Measurements from ENCODE around the gene KIRREL3. TPM values are rescaled to one million over a fixed set of nuclear protein-coding genes. Genes with fewer than 3 reads are reported as not detected.

The KIRREL3 gene
- total and polyA plus RNA-seq, 2 donors (not counting 3 experiments of a cell fraction or from before 2014, with no cell fraction given) = not detected

- TF ChIP-seq POLR2A (IDR thresholded peaks at IDR 0.05; ENCODE audit: low read depth, low read length) (no peak), MAX (IDR thresholded peaks at IDR 0.05; ENCODE audit: insufficient read depth, insufficient read length) (no peak), EZH2 (IDR thresholded peaks at IDR 0.05; ENCODE audit: borderline replicate concordance, low read depth, low read length, severe bottlenecking) (no peak), CTCF (IDR thresholded peaks at IDR 0.05; ENCODE audit: extremely low read depth in 1 of 2, insufficient read depth in 1 of 2, low read depth in 1 of 2, low read length in 2 of 2) (no peak), FOS (IDR thresholded peaks at IDR 0.05; ENCODE audit: borderline replicate concordance, insufficient read depth, low read length) (no peak), JUN (IDR thresholded peaks at IDR 0.05; ENCODE audit: borderline replicate concordance, insufficient read depth, insufficient read length, low read depth) (no peak), POLR2AphosphoS5 (IDR thresholded peaks at IDR 0.05; ENCODE audit: insufficient read depth, low read depth, low read length) (no peak), GATA2 (IDR thresholded peaks at IDR 0.05; ENCODE audit: insufficient read depth, insufficient read length, low read depth, low read length) (no peak), MYC (IDR thresholded peaks at IDR 0.05; ENCODE audit: low read depth, low read length) (no peak)
- POLR2A ChIA-PET = no interaction called here
- no peaks in the 10 kb centered on the region for H3K79me2 ChIP-seq (ENCODE audit: control insufficient read depth, insufficient read depth, low read length)
- dilution Hi-C loops (cut with MboI; ENCODE audit: extremely low pct_ligation_motif_present, low sequenced_read_pairs) = no loop called here
- no peak overlapping the region for H3K4me2 ChIP-seq (ENCODE audit: insufficient read depth, low read length)
- DNase-seq (ENCODE audit: low read depth, low spot score) (no peak), FAIRE-seq (no peak)
- H3K4me1 ChIP-seq (ENCODE audit: control insufficient read depth, extremely low read depth, insufficient read depth, low read length) = no peaks in the 10 kb centered on the region
- no peak overlapping the region for H3K27ac ChIP-seq (ENCODE audit: insufficient read depth, low read depth, low read length)
- no peaks in the 10 kb centered on the region for H3K9me1 ChIP-seq (replicated peaks; ENCODE audit: control insufficient read depth, extremely low read depth, insufficient read depth, low read length)
- BruUV-seq (replicated peaks) = no TSS peak
- intact Hi-C loops (cut with micrococcal nuclease) = no loop called here
- H2AFZ ChIP-seq (ENCODE audit: low read depth, low read length) = no peak overlapping the region
- H3K9ac ChIP-seq (replicated peaks; ENCODE audit: extremely low read depth, insufficient read depth, low read length) = no peak overlapping the region
- H3K4me3 ChIP-seq (replicated peaks in 1 of 3; ENCODE audit: insufficient read depth in 1 of 3, low read depth in 1 of 3, low read length in 3 of 3) = no peak overlapping the region
- CTCF ChIA-PET = interaction anchor here (0.8 kb wide), 1 partner anchor 131 kb away, joined by 4 read pairs; no protein-coding TSS in a partner anchor
- H4K20me1 ChIP-seq (replicated peaks; ENCODE audit: control insufficient read depth, extremely low read depth, insufficient read depth, low read length) = no peaks in the 10 kb centered on the region
- H3K9me3 ChIP-seq (replicated peaks; ENCODE audit: control insufficient read depth, insufficient read depth, low read length) = no peaks in the 10 kb centered on the region
- H3K27me3 ChIP-seq (ENCODE audit: control insufficient read depth in 2 of 2, insufficient read depth in 2 of 2, low read length in 2 of 2) = no peaks in the 10 kb centered on the region
- no peaks in the 10 kb centered on the region for H3K36me3 ChIP-seq (ENCODE audit: control insufficient read depth in 2 of 2, extremely low read depth in 1 of 2, insufficient read depth in 2 of 2, low read length in 2 of 2)
Measured at GRCh38 chr11:126611438-126611837, 389.1 kb downstream of the KIRREL3 start.

Data from endothelial cell of umbilical vein (primary cell).